ENCODE results near the gene FNTB. TPM values are rescaled to one million over a fixed set of nuclear protein-coding genes. Genes with fewer than 3 reads are reported as not detected.

The FNTB gene
- total and polyA plus RNA-seq, 2 of the 13 experiments (the other 11 are each of a cell fraction or from before 2014, with no cell fraction given): 23.6 to 28.5 TPM

GRCh38 chr14:64971943-64972791 is 14.5 kb upstream of the FNTB start, which contains the start of gene RAB15 (continued):
- TF ChIP-seq ZNF317 (CRISPR knock-in tag; IDR thresholded peaks at IDR 0.05) (no peak), ZKSCAN8 (CRISPR knock-in tag; IDR thresholded peaks at IDR 0.05; ENCODE audit: borderline replicate concordance) (no peak), SRSF1 (optimal IDR thresholded peaks at IDR 0.05; ENCODE audit: low read depth, low read length) (peak; percentile 44), ZFP36L1 (CRISPR knock-in tag; IDR thresholded peaks at IDR 0.05) (no peak), HDAC1 (CRISPR knock-in tag; IDR thresholded peaks at IDR 0.05) (no peak), RARA (CRISPR knock-in tag; IDR thresholded peaks at IDR 0.05) (no peak), SALL2 (CRISPR knock-in tag; IDR thresholded peaks at IDR 0.05) (no peak), GMEB2 (CRISPR knock-in tag; IDR thresholded peaks at IDR 0.05; ENCODE audit: low read depth) (no peak), SRF (IDR thresholded peaks at IDR 0.05; ENCODE audit: low read depth, low read length) (no peak)
- TF ChIP-seq, protein P1, sequence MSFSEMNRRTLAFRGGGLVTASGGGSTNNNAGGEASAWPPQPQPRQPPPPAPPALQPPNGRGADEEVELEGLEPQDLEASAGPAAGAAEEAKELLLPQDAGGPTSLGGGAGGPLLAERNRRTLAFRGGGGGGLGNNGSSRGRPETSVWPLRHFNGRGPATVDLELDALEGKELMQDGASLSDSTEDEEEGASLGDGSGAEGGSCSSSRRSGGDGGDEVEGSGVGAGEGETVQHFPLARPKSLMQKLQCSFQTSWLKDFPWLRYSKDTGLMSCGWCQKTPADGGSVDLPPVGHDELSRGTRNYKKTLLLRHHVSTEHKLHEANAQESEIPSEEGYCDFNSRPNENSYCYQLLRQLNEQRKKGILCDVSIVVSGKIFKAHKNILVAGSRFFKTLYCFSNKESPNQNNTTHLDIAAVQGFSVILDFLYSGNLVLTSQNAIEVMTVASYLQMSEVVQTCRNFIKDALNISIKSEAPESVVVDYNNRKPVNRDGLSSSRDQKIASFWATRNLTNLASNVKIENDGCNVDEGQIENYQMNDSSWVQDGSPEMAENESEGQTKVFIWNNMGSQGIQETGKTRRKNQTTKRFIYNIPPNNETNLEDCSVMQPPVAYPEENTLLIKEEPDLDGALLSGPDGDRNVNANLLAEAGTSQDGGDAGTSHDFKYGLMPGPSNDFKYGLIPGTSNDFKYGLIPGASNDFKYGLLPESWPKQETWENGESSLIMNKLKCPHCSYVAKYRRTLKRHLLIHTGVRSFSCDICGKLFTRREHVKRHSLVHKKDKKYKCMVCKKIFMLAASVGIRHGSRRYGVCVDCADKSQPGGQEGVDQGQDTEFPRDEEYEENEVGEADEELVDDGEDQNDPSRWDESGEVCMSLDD (CRISPR knock-in tag; IDR thresholded peaks at IDR 0.05; ENCODE audit: borderline replicate concordance): no peak
- TF ChIP-seq, protein P2, sequence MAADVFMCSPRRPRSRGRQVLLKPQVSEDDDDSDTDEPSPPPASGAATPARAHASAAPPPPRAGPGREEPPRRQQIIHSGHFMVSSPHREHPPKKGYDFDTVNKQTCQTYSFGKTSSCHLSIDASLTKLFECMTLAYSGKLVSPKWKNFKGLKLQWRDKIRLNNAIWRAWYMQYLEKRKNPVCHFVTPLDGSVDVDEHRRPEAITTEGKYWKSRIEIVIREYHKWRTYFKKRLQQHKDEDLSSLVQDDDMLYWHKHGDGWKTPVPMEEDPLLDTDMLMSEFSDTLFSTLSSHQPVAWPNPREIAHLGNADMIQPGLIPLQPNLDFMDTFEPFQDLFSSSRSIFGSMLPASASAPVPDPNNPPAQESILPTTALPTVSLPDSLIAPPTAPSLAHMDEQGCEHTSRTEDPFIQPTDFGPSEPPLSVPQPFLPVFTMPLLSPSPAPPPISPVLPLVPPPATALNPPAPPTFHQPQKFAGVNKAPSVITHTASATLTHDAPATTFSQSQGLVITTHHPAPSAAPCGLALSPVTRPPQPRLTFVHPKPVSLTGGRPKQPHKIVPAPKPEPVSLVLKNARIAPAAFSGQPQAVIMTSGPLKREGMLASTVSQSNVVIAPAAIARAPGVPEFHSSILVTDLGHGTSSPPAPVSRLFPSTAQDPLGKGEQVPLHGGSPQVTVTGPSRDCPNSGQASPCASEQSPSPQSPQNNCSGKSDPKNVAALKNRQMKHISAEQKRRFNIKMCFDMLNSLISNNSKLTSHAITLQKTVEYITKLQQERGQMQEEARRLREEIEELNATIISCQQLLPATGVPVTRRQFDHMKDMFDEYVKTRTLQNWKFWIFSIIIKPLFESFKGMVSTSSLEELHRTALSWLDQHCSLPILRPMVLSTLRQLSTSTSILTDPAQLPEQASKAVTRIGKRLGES (CRISPR knock-in tag; IDR thresholded peaks at IDR 0.05; ENCODE audit: borderline replicate concordance): no peak
- TF ChIP-seq, protein P3, sequence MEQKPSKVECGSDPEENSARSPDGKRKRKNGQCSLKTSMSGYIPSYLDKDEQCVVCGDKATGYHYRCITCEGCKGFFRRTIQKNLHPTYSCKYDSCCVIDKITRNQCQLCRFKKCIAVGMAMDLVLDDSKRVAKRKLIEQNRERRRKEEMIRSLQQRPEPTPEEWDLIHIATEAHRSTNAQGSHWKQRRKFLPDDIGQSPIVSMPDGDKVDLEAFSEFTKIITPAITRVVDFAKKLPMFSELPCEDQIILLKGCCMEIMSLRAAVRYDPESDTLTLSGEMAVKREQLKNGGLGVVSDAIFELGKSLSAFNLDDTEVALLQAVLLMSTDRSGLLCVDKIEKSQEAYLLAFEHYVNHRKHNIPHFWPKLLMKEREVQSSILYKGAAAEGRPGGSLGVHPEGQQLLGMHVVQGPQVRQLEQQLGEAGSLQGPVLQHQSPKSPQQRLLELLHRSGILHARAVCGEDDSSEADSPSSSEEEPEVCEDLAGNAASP (CRISPR knock-in tag; IDR thresholded peaks at IDR 0.05; ENCODE audit: borderline replicate concordance): no peak
